H7 (cell line): Measurements from ENCODE around the gene MRAP. TPM values are rescaled to one million over a fixed set of nuclear protein-coding genes. Genes with fewer than 3 reads are reported as not detected.

Experiments
- DNase-seq: peaks from one replicate; pipeline ENCODE4 v3.0.0; 2012
- H3K27me3 ChIP-seq: 2 replicates; pipeline ENCODE4 v1.6.0; 2011; ENCODE audit warnings: mild to moderate bottlenecking, low read length; ENCODE audit not compliant: control insufficient read depth, insufficient read depth
- H3K36me3 ChIP-seq: replicated peaks from 2 replicates; pipeline ENCODE4 v1.5.1; 2011; ENCODE audit warnings: low read length; ENCODE audit not compliant: control insufficient read depth, insufficient read depth
- H3K4me3 ChIP-seq: 2 replicates; pipeline ENCODE4 v1.5.1; 2011; ENCODE audit warnings: low read depth, mild to moderate bottlenecking, control low read depth, low read length, moderate library complexity; ENCODE audit not compliant: insufficient read depth
- total RNA-seq: library from RNA; depleted of rRNA; stranded (reverse); fragments of >200 nt; shearing (Covaris generic); gene quantifications from 2 replicates; pipeline ENCODE4 v1.2.3, GENCODE V29; 2014

MRAP gene
- total RNA-seq, 1 experiment from 2014 or later, result not detected

- Histone ChIP-seq H3K4me3 (no peak overlapping the region), H3K36me3 (peaks cover 50% of the 10 kb centered on the region), H3K27me3 (no peaks in the 10 kb centered on the region)
- DNase-seq, result no peak
Measured at GRCh38 chr21:32322676-32323075, 24.0 kb downstream of the MRAP start.

- no peak for DNase-seq
- H3K36me3 ChIP-seq, result peaks cover 32% of the 10 kb centered on the region
- H3K27me3 ChIP-seq, result no peaks in the 10 kb centered on the region
- no peak overlapping the region for H3K4me3 ChIP-seq
Measured at GRCh38 chr21:32325706-32326105, 27.1 kb downstream of the MRAP start.

- no peaks in the 10 kb centered on the region for H3K27me3 ChIP-seq
- DNase-seq, result no peak
- H3K36me3 ChIP-seq, result peaks cover 18% of the 10 kb centered on the region
- H3K4me3 ChIP-seq, result no peak overlapping the region
Measured at GRCh38 chr21:32328595-32328994, 29.9 kb downstream of the MRAP start.

GRCh38 chr21:32329331-32329730 lies 30.7 kb downstream of the MRAP start:
- Histone ChIP-seq H3K4me3 (no peak overlapping the region), H3K27me3 (no peaks in the 10 kb centered on the region), H3K36me3 (peaks cover 19% of the 10 kb centered on the region)
- DNase-seq, result no peak

- Histone ChIP-seq H3K36me3 (peaks cover 19% of the 10 kb centered on the region), H3K27me3 (no peaks in the 10 kb centered on the region), H3K4me3 (no peak overlapping the region)
- DNase-seq, result no peak
Measured at GRCh38 chr21:32329776-32330175, 31.1 kb downstream of the MRAP start.

GRCh38 chr21:32330784-32331311 lies 32.2 kb downstream of the MRAP start:
- H3K27me3 ChIP-seq, result no peaks in the 10 kb centered on the region
- H3K36me3 ChIP-seq, result peaks cover 23% of the 10 kb centered on the region
- no peak for DNase-seq
- no peak overlapping the region for H3K4me3 ChIP-seq

GRCh38 chr21:32331444-32332305 lies 33.0 kb downstream of the MRAP start:
- Histone ChIP-seq H3K36me3 (peaks cover 22% of the 10 kb centered on the region), H3K27me3 (no peaks in the 10 kb centered on the region), H3K4me3 (no peak overlapping the region)
- no peak for DNase-seq

- DNase-seq, result no peak
- H3K27me3 ChIP-seq, result no peaks in the 10 kb centered on the region
- H3K36me3 ChIP-seq, result peaks cover 28% of the 10 kb centered on the region
Measured at GRCh38 chr21:32332463-32332951, 33.9 kb downstream of the MRAP start.

GRCh38 chr21:32333953-32334673 lies 35.5 kb downstream of the MRAP start:
- no peak for DNase-seq

More at GRCh38 chr21:32332463-32332951, 33.9 kb downstream of the MRAP start:
- H3K4me3 ChIP-seq, result no peak overlapping the region

GRCh38 chr21:32334980-32335531 lies 36.4 kb downstream of the MRAP start:
- H3K4me3 ChIP-seq, result no peak overlapping the region
- H3K27me3 ChIP-seq, result no peaks in the 10 kb centered on the region
- H3K36me3 ChIP-seq, result peaks cover 34% of the 10 kb centered on the region
- peak; percentile 78 for DNase-seq

More at GRCh38 chr21:32333953-32334673, 35.5 kb downstream of the MRAP start:
- Histone ChIP-seq H3K36me3 (peaks cover 33% of the 10 kb centered on the region), H3K4me3 (no peak overlapping the region), H3K27me3 (no peaks in the 10 kb centered on the region)

- no peak overlapping the region for H3K4me3 ChIP-seq
- no peaks in the 10 kb centered on the region for H3K27me3 ChIP-seq
- DNase-seq, result no peak
- peaks cover 35% of the 10 kb centered on the region for H3K36me3 ChIP-seq
Measured at GRCh38 chr21:32335601-32336575, 37.2 kb downstream of the MRAP start.

- H3K36me3 ChIP-seq, result peaks cover 34% of the 10 kb centered on the region
- no peak overlapping the region for H3K4me3 ChIP-seq
- no peak for DNase-seq
- no peaks in the 10 kb centered on the region for H3K27me3 ChIP-seq
Measured at GRCh38 chr21:32336711-32337110, 38.1 kb downstream of the MRAP start.

GRCh38 chr21:32337206-32337605 lies 38.6 kb downstream of the MRAP start:
- no peak for DNase-seq
- Histone ChIP-seq H3K4me3 (no peak overlapping the region), H3K27me3 (no peaks in the 10 kb centered on the region), H3K36me3 (peaks cover 34% of the 10 kb centered on the region)
